Measurements from ENCODE around the gene NR2F1-AS1. TPM values are rescaled to one million over a fixed set of nuclear protein-coding genes. Genes with fewer than 3 reads are reported as not detected.

The NR2F1-AS1 gene
- total and polyA plus RNA-seq, 2 donors (not counting 1 experiment from before 2014, with no cell fraction given): not detected

DNA sequence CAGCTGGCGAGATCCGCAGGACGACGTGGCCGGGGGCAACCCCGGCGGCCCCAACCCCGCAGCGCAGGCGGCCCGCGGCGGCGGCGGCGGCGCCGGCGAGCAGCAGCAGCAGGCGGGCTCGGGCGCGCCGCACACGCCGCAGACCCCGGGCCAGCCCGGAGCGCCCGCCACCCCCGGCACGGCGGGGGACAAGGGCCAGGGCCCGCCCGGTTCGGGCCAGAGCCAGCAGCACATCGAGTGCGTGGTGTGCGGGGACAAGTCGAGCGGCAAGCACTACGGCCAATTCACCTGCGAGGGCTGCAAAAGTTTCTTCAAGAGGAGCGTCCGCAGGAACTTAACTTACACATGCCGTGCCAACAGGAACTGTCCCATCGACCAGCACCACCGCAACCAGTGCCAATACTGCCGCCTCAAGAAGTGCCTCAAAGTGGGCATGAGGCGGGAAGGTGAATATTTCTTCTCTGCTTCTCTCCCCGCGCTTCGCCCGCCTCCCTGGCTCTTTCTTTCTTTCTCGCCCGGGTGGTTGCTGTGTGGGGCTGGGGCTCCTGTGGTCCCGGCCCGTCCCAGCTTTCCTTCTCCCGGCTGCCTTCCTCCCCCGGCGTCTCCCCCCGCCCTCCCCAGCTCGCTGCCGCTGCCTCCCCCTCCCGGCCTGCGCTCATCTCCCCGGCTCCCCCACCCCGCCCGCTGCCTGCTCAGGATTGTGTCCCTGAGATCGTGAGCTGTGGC, 4.2 kb upstream of the NR2F1-AS1 start:
- POLR2A ChIA-PET: no interaction called here
- H3K9ac ChIP-seq (ENCODE audit: low read length): no peak overlapping the region
- peak overlapping the region; percentile 81 for H3K4me3 Mint-ChIP-seq
- CTCF ChIA-PET: interaction anchor here (1.9 to 2.0 kb wide), 2 partner anchors 22 to 216 kb away, joined by 6 to 7 read pairs; no protein-coding TSS in a partner anchor
- H3K4me1 ChIP-seq (ENCODE audit: control insufficient read depth in 2 of 2, insufficient read depth in 2 of 2, low read length in 2 of 2): peaks cover 37 to 54% of the 10 kb centered on the region in 2 donors
- no peak overlapping the region for H3K27ac Mint-ChIP-seq
- no peaks in the 10 kb centered on the region for H4K20me1 ChIP-seq (ENCODE audit: control insufficient read depth, insufficient read depth, low read length, poor library complexity, severe bottlenecking)
- peak overlapping the region; percentile 62 for H3K4me2 ChIP-seq (replicated peaks; ENCODE audit: low read depth, low read length, poor library complexity, severe bottlenecking)
- H3K36me3 ChIP-seq (replicated peaks in 1 of 2; ENCODE audit: control extremely low read depth in 1 of 2, control insufficient read depth in 1 of 2, extremely low read depth in 1 of 2, insufficient read depth in 2 of 2, low read length in 1 of 2): no peaks in the 10 kb centered on the region
- intact Hi-C loops (cut with micrococcal nuclease): loop anchor here (2.0 kb wide), 1 partner anchor 14 kb away; no protein-coding TSS in a partner anchor
- ATAC-seq (ENCODE audit: low read depth) (no peak), DNase-seq (peak; percentile 58)
- H3K4me1 Mint-ChIP-seq: peaks cover 27% of the 10 kb centered on the region
- H3K27me3 Mint-ChIP-seq: peaks cover 51% of the 10 kb centered on the region
- H3K4me3 ChIP-seq (ENCODE audit: control extremely low read depth in 1 of 5, extremely low read depth in 1 of 5, insufficient read depth in 1 of 5, low read depth in 2 of 5, low read length in 4 of 5): no peak overlapping the region
- H3K9me3 ChIP-seq (ENCODE audit: control extremely low read depth in 1 of 3, control insufficient read depth in 2 of 3, insufficient read depth in 1 of 3, low read length in 2 of 3): peaks cover 0 to 45% (median 5%) of the 10 kb centered on the region in 3 donors
- peaks cover 0 to 81% (median 73%) of the 10 kb centered on the region in 4 experiments for H3K27me3 ChIP-seq (replicated peaks in 1 of 4; ENCODE audit: control extremely low read depth in 1 of 4, control insufficient read depth in 3 of 4, insufficient read depth in 4 of 4, low read length in 3 of 4)
- H2AFZ ChIP-seq (ENCODE audit: insufficient read depth, low read depth, low read length, poor library complexity, severe bottlenecking): no peak overlapping the region
- 2% methylated on average over 50 of the region's 70 CpGs for WGBS (ENCODE audit: insufficient coverage)
- no peak overlapping the region for H3K27ac ChIP-seq (ENCODE audit: low read length in 2 of 2)
- no peak for TF ChIP-seq EZH2 (IDR thresholded peaks at IDR 0.05; ENCODE audit: borderline replicate concordance, insufficient read depth, low read depth, low read length, poor library complexity, severe bottlenecking)
- TF ChIP-seq, protein P1, sequence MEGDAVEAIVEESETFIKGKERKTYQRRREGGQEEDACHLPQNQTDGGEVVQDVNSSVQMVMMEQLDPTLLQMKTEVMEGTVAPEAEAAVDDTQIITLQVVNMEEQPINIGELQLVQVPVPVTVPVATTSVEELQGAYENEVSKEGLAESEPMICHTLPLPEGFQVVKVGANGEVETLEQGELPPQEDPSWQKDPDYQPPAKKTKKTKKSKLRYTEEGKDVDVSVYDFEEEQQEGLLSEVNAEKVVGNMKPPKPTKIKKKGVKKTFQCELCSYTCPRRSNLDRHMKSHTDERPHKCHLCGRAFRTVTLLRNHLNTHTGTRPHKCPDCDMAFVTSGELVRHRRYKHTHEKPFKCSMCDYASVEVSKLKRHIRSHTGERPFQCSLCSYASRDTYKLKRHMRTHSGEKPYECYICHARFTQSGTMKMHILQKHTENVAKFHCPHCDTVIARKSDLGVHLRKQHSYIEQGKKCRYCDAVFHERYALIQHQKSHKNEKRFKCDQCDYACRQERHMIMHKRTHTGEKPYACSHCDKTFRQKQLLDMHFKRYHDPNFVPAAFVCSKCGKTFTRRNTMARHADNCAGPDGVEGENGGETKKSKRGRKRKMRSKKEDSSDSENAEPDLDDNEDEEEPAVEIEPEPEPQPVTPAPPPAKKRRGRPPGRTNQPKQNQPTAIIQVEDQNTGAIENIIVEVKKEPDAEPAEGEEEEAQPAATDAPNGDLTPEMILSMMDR (IDR thresholded peaks at IDR 0.05): no peak
- H3K79me2 ChIP-seq (ENCODE audit: control insufficient read depth, insufficient read depth, low read length): no peaks in the 10 kb centered on the region
- H3K9me3 Mint-ChIP-seq (ENCODE audit: insufficient read depth): peaks cover 4% of the 10 kb centered on the region

DNA sequence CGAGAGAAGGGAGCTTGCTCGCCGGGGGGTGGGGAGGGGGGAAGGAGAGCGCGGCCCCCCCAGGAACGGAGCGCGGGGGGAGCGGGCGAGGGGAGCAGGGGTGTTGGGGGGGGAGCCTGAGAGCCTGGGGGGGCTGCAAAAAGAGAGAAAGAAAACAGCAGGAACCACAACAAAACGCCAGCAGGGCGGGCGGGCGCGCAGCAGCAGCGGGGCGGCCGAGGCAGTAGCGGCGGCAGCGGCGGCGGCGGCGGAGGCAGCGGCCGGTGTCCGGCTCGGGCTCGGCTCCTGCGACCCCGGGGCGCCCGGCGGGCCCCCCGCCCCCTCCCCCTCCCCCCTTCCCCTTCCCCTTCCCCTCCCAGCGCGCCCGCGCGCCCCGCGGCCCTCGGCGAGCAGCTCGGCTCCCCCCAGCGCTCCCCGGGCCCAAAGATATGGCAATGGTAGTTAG, 3.6 kb upstream of the NR2F1-AS1 start:
- ChIA-PET POLR2A (no interaction called here), CTCF (no interaction called here)
- Histone ChIP-seq H3K4me2 (replicated peaks; ENCODE audit: low read depth, low read length, poor library complexity, severe bottlenecking) (peak overlapping the region; percentile 77), H3K9me3 (ENCODE audit: control extremely low read depth in 1 of 3, control insufficient read depth in 2 of 3, insufficient read depth in 1 of 3, low read length in 2 of 3) (peaks cover 0 to 48% (median 5%) of the 10 kb centered on the region in 3 donors), H3K27ac (ENCODE audit: low read length in 2 of 2) (no peak overlapping the region), H3K36me3 (replicated peaks in 1 of 2; ENCODE audit: control extremely low read depth in 1 of 2, control insufficient read depth in 1 of 2, extremely low read depth in 1 of 2, insufficient read depth in 2 of 2, low read length in 1 of 2) (no peaks in the 10 kb centered on the region), H3K27me3 (replicated peaks in 1 of 4; ENCODE audit: control extremely low read depth in 1 of 4, control insufficient read depth in 3 of 4, insufficient read depth in 4 of 4, low read length in 3 of 4) (peaks cover 0 to 81% (median 72%) of the 10 kb centered on the region in 4 experiments), H3K4me1 (ENCODE audit: control insufficient read depth in 2 of 2, insufficient read depth in 2 of 2, low read length in 2 of 2) (peaks cover 43 to 59% of the 10 kb centered on the region in 2 donors), H3K79me2 (ENCODE audit: control insufficient read depth, insufficient read depth, low read length) (no peaks in the 10 kb centered on the region), H3K9ac (ENCODE audit: low read length) (no peak overlapping the region), H3K4me3 (ENCODE audit: control extremely low read depth in 1 of 5, extremely low read depth in 1 of 5, insufficient read depth in 1 of 5, low read depth in 2 of 5, low read length in 4 of 5) (peak overlapping the region in 2 of 5 experiments; percentile 7 to 54), H2AFZ (ENCODE audit: insufficient read depth, low read depth, low read length, poor library complexity, severe bottlenecking) (peak overlapping the region; percentile 10), H4K20me1 (ENCODE audit: control insufficient read depth, insufficient read depth, low read length, poor library complexity, severe bottlenecking) (no peaks in the 10 kb centered on the region)
- ATAC-seq (ENCODE audit: low read depth) (no peak), DNase-seq (no peak)
- intact Hi-C loops (cut with micrococcal nuclease): loop anchor here (1.0 to 2.0 kb wide), 2 partner anchors 11 to 14 kb away; no protein-coding TSS in a partner anchor
- Mint-ChIP-seq H3K9me3 (ENCODE audit: insufficient read depth) (peaks cover 4% of the 10 kb centered on the region), H3K27me3 (peaks cover 47% of the 10 kb centered on the region), H3K4me3 (peak overlapping the region; percentile 44), H3K4me1 (peaks cover 29% of the 10 kb centered on the region), H3K27ac (no peak overlapping the region)
- TF ChIP-seq, protein P1 (IDR thresholded peaks at IDR 0.05): no peak
- TF ChIP-seq EZH2 (IDR thresholded peaks at IDR 0.05; ENCODE audit: borderline replicate concordance, insufficient read depth, low read depth, low read length, poor library complexity, severe bottlenecking): no peak
- under 1% methylated on average over 22 of the region's 48 CpGs for WGBS (ENCODE audit: insufficient coverage)
